Measurements from ENCODE around the gene KCNT2. TPM values are rescaled to one million over a fixed set of nuclear protein-coding genes. Genes with fewer than 3 reads are reported as not detected.

KCNT2 gene
- total RNA-seq, 1 experiment from 2014 or later: 9.1 TPM

GRCh38 chr1:196427976-196428734 lies 180.1 kb downstream of the KCNT2 start:
- H3K4me2 ChIP-seq (ENCODE audit: insufficient read depth, insufficient read length, low read length): no peak overlapping the region
- no peak overlapping the region for H3K14ac ChIP-seq (ENCODE audit: insufficient read depth, low read length)
- DNase-seq: no peak
- no peaks in the 10 kb centered on the region for H3K79me2 ChIP-seq (ENCODE audit: insufficient read depth, low read length)
- H3K79me1 ChIP-seq (ENCODE audit: insufficient read depth, low read depth, low read length, poor library complexity, severe bottlenecking): no peaks in the 10 kb centered on the region
- no peak overlapping the region for H3K56ac ChIP-seq (ENCODE audit: insufficient read length, low read depth, low read length)
- no peak overlapping the region for H3K23ac ChIP-seq (ENCODE audit: insufficient read length, low read depth, low read length)
- no peak for TF ChIP-seq CTCF (conservative IDR thresholded peaks at IDR 0.05)
- no peaks in the 10 kb centered on the region for H3K27me3 ChIP-seq (ENCODE audit: insufficient read depth, low read length)
- Mint-ChIP-seq H3K9me3 (no peaks in the 10 kb centered on the region), H3K4me1 (peaks cover 8 to 10% of the 10 kb centered on the region in 2 experiments; a peak in 2 of 4 replicates), H3K27ac (no peak overlapping the region), H3K27me3 (ENCODE audit: low read depth) (no peaks in the 10 kb centered on the region), H3K36me3 (ENCODE audit: insufficient read depth in 1 of 3, low read depth in 3 of 3) (peaks cover 0 to 7% (median 7%) of the 10 kb centered on the region in 3 experiments; a peak in 4 of 7 replicates), H3K4me3 (no peak overlapping the region)
- H2BK5ac ChIP-seq (ENCODE audit: insufficient read length, low read length): no peak overlapping the region
- no peak overlapping the region for H3K18ac ChIP-seq (ENCODE audit: insufficient read length, low read depth, low read length)
- H2BK15ac ChIP-seq (ENCODE audit: low read depth, low read length): no peak overlapping the region
- no peak overlapping the region for H4K5ac ChIP-seq (ENCODE audit: insufficient read length, low read depth, low read length)
- no peak overlapping the region for H3K9ac ChIP-seq (ENCODE audit: extremely low read depth, insufficient read length, low read length)
- no peak overlapping the region for H2BK12ac ChIP-seq (ENCODE audit: insufficient read length, low read depth, low read length)
- no peak overlapping the region for H2AK5ac ChIP-seq (ENCODE audit: insufficient read length, low read length)
- H3K4ac ChIP-seq (ENCODE audit: low read depth, low read length): no peak overlapping the region
- no CpG with 5 or more reads among the region's 5 CpGs for WGBS (ENCODE audit: extremely low coverage, insufficient read length, low lambda C conversion rate)
- no peaks in the 10 kb centered on the region for H3K23me2 ChIP-seq (ENCODE audit: insufficient read length, low read depth, low read length, poor library complexity, severe bottlenecking)
- H2AFZ ChIP-seq (ENCODE audit: low read length): no peak overlapping the region
- H3K27ac ChIP-seq (ENCODE audit: insufficient read length, low read depth, low read length): no peak overlapping the region
- no peak overlapping the region for H2BK120ac ChIP-seq (ENCODE audit: low read depth, low read length, poor library complexity, severe bottlenecking)
- no peak overlapping the region for H3T11ph ChIP-seq (ENCODE audit: low read length)
- no peaks in the 10 kb centered on the region for H3K9me3 ChIP-seq (ENCODE audit: control insufficient read depth, low read depth, low read length)
- H4K8ac ChIP-seq (replicated peaks; ENCODE audit: insufficient read length, low read depth, low read length): no peak overlapping the region
- H4K91ac ChIP-seq (ENCODE audit: insufficient read length, low read depth, low read length): no peak overlapping the region
- no peaks in the 10 kb centered on the region; the same call in 1 of the 2 replicates for H3K4me1 ChIP-seq (ENCODE audit: insufficient read depth, low read length)
- no peaks in the 10 kb centered on the region for H4K20me1 ChIP-seq (ENCODE audit: control insufficient read depth, insufficient read depth, insufficient read length)
- no peak overlapping the region for H2BK20ac ChIP-seq (ENCODE audit: low read depth, low read length, poor library complexity, severe bottlenecking)

Measured in H9 (cell line).